GM12892 (cell line): ENCODE data around the gene SLC24A3.

Experiments
- DNase-seq: peaks from one replicate; pipeline ENCODE4 v3.0.0; 2011; ENCODE audit not compliant: insufficient read length
- FAIRE-seq: peaks from 2 replicates; lab custom pipeline; 2011; peaks lifted over from hg19 to GRCh38; lab: Jason Lieb, UNC
- POLR2A ChIP-seq: IDR thresholded peaks from 2 replicates; pipeline ENCODE4 v1.6.1; 2011; ENCODE audit warnings: low read depth, low read length, control low read depth
- POLR2AphosphoS5 ChIP-seq: IDR thresholded peaks from 2 replicates; pipeline ENCODE4 v1.6.1; 2011; ENCODE audit warnings: low read depth, low read length, control low read depth
- TAF1 ChIP-seq: IDR thresholded peaks from 2 replicates; pipeline ENCODE4 v1.6.1; 2011; ENCODE audit warnings: low read depth, mild to moderate bottlenecking, control low read depth, low read length, borderline replicate concordance

The SLC24A3 gene

GRCh38 chr20:19406381-19406780, 193.9 kb downstream of the SLC24A3 start:
- FAIRE-seq (no peak), DNase-seq (no peak)
- no peak for TF ChIP-seq POLR2A

- DNase-seq (no peak), FAIRE-seq (no peak)
- no peak for TF ChIP-seq POLR2A
- TF ChIP-seq POLR2AphosphoS5 = no peak
- no peak for TF ChIP-seq TAF1
Observed at GRCh38 chr20:19407196-19407595, 194.8 kb downstream of the SLC24A3 start.

- TF ChIP-seq TAF1 (no peak), POLR2A (no peak), POLR2AphosphoS5 (no peak)
- FAIRE-seq = no peak
- no peak for DNase-seq
Observed at GRCh38 chr20:19407736-19408135, 195.3 kb downstream of the SLC24A3 start.

DNA sequence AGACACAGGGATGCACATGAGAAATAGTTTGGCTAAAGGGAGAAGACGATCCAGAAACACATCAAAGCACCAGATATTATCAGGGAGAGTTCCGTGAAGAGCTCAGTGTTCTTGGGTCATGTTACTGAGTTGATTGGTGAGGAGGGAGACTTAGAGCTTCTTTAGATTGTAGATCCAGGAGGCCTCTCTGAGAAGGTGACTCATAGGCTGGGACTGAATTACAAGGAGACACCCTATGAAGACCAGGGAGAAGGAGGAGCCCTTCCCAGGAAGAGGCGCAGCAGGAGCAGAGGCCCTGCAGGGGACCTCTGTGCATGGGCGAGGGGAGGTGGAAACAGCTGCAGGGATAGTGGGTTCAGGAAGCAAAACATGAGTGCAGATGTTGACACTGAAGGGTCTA, 196.5 kb downstream of the SLC24A3 start:
- FAIRE-seq (no peak), DNase-seq (no peak)
- no peak for TF ChIP-seq POLR2AphosphoS5
- no peak for TF ChIP-seq TAF1
- TF ChIP-seq POLR2A = no peak

GRCh38 chr20:19411811-19412210, 199.4 kb downstream of the SLC24A3 start:
- TF ChIP-seq POLR2A (no peak), POLR2AphosphoS5 (no peak), TAF1 (no peak)
- no peak for DNase-seq
- no peak for FAIRE-seq

DNA sequence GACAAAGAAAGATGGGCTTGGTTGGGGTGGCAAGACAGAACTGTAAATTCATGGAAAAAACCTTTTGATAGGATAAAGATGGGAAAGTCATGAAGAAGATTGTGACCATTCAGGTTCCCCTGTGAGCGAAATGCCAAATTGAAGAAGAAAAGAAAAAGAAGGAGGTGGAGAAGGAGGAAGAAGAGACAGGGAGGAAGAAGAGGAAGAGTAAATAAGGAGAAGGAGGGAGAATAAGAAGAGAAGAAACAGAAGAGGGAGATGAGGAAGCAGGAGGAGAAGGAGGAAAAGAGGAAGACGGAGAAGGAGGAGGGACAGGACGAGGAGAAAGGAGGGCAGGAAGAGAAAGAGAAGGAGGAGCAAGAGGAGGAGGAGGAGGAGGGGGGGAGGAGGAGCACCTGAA, 199.8 kb downstream of the SLC24A3 start:
- no peak for FAIRE-seq
- TF ChIP-seq TAF1 = no peak
- no peak for TF ChIP-seq POLR2A
- TF ChIP-seq POLR2AphosphoS5 = no peak
- DNase-seq = no peak

DNA sequence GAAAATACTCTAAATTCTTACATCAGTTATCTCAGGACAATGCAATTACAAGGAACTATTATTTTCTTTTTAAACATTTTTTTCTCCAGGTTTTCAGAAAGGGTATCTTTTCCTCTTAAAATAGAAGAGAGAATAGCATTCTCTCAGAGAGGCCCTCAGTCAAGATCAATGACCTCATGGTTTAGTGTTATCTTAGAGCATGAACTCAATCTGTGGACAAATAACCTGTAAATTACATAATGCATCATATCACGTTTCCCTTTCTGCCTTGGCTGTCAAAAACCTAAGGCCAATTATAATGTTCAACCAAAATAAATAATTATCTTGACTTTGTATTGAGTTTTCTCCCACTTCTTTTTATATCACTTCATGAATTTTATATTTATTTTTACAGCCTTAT, 202.2 kb downstream of the SLC24A3 start:
- DNase-seq = no peak
- TF ChIP-seq TAF1 = no peak
- TF ChIP-seq POLR2A = no peak
- no peak for TF ChIP-seq POLR2AphosphoS5

GRCh38 chr20:19415786-19416185, 203.3 kb downstream of the SLC24A3 start:
- FAIRE-seq (no peak), DNase-seq (no peak)
- TF ChIP-seq TAF1 = no peak
- no peak for TF ChIP-seq POLR2AphosphoS5
- no peak for TF ChIP-seq POLR2A

More for the DNA sequence above, 202.2 kb downstream of the SLC24A3 start:
- FAIRE-seq = no peak

GRCh38 chr20:19416627-19417026, 204.2 kb downstream of the SLC24A3 start:
- no peak for TF ChIP-seq POLR2AphosphoS5
- no peak for TF ChIP-seq TAF1
- no peak for TF ChIP-seq POLR2A
- DNase-seq (no peak), FAIRE-seq (no peak)

DNA sequence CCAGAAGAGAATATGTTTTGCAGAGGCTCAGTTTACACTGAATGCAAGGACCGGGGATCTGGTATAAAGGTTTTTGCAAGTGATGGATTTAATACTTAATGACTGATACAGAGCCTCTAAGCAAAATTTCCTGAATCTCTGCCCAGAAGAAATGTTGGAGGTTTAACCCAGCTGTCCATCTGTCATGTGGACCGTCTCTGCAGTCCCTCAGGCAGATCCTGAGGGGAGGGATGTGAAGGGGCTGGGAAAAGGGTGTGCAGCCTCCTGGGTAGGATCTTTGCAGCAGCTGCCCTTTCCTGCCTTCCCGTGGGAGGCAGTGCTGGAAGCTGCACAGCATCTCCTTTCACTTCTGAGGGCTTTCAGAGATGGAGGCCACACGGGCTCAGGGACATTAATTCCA, 207.0 kb downstream of the SLC24A3 start:
- no peak for TF ChIP-seq POLR2A
- no peak for TF ChIP-seq POLR2AphosphoS5
- no peak for TF ChIP-seq TAF1
- FAIRE-seq (no peak), DNase-seq (no peak)

GRCh38 chr20:19423097-19423899, 210.9 kb downstream of the SLC24A3 start:
- TF ChIP-seq POLR2AphosphoS5 = no peak
- no peak for TF ChIP-seq TAF1
- TF ChIP-seq POLR2A = no peak
- no peak for DNase-seq
- FAIRE-seq = no peak

DNA sequence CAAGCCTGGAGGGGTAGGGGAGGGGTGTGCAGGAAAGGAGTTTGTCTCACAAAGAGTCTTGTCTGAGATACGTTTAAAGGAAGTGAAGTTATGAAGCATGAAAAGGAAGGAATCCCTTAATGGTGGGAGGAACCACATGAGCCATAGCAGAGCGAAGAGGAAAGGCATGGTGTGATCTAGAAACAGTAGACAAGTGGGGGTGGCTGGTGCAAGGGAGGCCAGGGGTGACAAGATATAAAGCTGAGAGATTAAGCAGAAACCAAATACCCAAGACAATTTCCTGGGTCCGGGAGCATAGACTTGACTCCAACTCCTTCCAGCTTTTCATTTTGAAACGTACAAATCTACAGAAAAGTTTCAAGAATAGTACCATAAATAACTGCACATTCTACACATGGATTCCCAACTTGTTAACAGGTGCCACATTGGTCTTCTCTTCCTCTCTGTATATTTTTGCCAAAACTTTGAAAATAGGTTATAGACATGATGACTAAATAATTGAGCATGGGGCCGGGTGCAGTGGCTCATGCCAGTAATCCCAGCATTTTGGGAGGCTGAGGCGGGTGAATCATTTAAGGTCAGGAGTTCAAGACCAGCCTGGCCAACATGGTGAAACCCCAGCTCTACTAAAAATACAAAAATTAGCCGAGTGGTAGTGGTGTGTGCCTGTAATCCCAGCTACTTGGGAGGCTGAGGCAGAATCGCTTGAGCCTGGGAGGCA, 211.6 kb downstream of the SLC24A3 start:
- TF ChIP-seq POLR2A (no peak), POLR2AphosphoS5 (no peak), TAF1 (no peak)
- FAIRE-seq (no peak), DNase-seq (no peak)
